IPS-NIHi7 (cell line): ENCODE data around the gene WDR55.
"Not testable (repeated sequence)": the region's sequence is repeated elsewhere in the genome, so short reads cannot be mapped to it uniquely, and the experiment has no call there.

Experiments
- DNase-seq: peaks from one replicate; pipeline ENCODE4 v3.0.0; 2012; ENCODE audit warnings: mixed read lengths; ENCODE audit errors: extremely low spot score

WDR55 gene

DNA sequence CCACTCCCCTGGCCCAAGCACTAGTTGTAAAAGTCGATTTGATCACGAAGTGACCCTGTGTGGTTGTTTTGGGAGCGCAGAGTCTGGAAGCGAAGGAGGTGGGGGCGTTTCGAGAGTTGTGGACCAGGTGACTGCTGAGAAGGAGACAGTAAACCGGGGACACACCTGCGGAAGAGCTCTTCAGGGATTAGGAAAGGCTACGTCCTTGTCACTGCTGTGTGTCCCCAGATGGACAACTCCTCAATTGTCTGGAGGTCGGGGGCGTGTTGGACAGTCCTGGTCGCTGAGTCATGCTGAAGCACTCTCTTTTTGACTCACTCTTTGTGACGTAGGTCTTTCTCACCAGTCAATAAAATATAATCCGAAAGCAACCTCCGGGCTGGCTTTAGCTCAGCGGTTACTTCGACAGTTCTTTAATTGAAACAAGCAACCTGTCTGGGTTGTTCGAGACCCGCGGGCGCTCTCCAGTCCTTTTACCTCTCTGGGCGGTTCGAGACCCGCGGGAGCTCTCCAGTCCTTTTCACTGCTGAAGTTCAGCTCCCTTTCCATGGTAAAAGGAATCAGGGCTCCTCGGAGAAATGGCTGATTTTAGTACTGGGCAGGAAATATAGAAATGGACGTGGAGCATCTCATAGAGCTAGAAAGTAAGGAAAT lies 46.3 kb downstream of the WDR55 start:
- DNase-seq: peak; percentile 78

DNA sequence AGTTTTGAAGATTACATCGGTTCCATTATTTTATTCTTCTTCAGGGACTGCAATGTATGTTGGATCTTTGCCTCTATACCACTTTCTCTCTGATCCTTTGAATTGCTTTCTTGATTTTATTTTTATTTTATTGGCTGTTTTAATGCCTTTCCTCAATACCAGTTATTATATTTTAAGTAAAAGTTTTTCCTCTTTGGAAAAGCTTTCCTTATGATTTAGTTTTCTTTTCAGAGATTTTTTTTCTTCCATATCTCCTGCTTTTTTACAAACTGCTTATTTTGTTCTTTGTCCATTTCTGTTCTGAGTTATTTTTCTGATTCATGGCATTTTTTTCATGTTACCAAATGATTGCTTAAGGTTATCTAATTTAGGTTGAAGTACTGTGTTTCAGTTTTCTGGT lies 47.1 kb downstream of the WDR55 start:
- DNase-seq: no peak

DNA sequence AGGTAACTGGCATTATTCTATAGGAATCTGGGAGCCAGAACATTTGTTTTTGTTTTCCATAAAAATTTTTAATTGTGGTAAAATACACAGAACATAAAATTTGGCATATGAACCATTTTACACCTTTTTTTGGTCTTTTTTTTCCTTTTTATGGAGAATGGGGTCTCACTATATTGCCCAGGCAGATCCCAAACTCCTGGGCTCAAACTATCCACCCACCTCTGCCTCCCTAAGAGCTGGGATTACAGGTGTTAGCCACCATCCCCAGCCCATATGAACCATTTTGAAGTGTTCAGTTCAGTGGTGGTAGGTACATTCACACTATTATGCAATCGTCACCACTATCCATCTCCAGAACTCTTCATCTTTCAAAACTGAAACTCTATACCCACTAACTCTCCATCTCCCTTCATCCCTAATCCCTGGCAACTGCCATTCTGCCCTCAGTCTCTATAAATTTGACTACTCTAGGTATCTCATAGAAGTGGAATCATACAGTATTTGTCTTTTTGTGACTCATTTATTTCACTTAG lies 48.9 kb downstream of the WDR55 start:
- no peak for DNase-seq

DNA sequence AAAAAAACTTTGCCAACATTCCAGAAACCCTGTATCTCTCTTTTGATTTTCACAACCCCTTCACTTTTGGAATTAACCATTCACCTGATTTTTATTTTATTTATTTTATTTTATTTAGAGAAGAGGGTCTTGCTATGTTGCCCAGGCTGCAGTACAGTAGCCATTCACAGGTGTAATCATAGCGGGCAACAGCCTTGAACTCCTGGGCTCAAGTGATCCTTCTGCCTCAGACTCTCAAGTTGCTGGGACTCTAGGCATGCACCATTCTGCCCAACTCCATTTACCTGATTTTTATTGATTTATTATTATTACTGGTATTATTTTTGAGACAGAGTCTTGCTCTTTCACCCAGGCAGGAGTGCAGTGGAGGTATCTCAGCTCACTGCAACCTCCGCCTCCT lies 51.5 kb downstream of the WDR55 start:
- DNase-seq: not testable (repeated sequence)

DNA sequence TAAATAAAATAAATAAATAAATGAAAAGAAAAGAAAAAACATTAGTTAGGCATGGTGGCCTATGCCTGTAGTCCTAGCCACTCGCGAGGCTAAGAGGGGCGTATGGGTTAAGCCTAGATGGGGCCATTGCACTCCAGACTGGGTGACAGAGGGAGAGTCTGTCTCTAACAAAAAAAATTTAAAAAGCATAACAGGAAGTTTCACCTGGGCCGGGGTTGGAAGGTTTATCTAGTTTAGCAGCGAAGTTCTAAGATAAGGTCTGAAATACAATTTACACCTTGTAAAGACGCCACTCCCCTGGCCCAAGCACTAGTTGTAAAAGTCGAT lies 53.5 kb downstream of the WDR55 start:
- no peak for DNase-seq

DNA sequence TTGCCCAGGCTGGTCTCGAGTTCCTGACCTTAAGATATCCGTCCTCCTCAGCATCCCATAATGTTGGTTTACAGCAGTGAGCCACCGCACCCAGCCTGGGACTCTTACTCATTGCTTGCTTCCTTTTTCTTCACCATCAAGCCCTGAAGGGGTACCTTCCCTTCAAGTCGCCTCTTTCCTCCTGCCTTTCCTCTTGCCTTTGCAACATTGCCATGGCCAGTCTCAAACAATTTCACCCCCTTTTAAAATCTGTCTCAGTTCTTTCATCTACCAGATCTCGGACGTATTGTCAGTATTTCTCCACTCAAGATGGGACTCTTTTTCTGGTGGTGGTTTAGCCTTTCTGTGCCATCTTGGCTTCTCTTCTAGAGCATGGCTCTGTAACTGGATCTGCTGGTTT lies 56.0 kb downstream of the WDR55 start:
- not testable (repeated sequence) for DNase-seq

DNA sequence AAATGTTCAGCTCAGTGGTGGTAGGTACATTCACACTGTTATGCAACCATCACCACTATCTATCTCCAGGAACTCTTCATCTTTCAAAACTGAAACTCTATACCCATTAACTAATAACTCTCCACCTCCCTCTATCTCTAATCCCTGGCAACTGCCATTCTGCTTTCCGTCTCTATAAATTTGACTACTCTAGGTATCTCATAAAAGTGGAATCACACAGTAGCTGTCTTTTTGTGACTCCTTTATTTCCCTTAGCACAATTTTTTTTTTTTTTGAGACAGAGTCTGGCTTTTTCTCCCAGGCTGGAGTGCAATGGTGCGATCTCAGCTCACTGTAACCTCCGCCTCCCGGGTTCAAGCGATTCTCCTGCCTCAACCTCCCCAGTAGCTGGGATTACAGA lies 56.7 kb downstream of the WDR55 start:
- not testable (repeated sequence) for DNase-seq
